ENCODE data around the gene ITSN2. TPM values are rescaled to one million over a fixed set of nuclear protein-coding genes. Genes with fewer than 3 reads are reported as not detected.

ITSN2 gene
- total RNA-seq, 1 experiment from 2014 or later = 26.5 TPM

- H2AFZ ChIP-seq (ENCODE audit: low read depth, low read length, poor library complexity, severe bottlenecking) = no peak overlapping the region
- intact Hi-C loops (cut with micrococcal nuclease) = no loop called here
- BruUV-seq (replicated peaks) = no TSS peak
- DNase-seq (ENCODE audit: low read depth, low spot score) (no peak), ATAC-seq (no peak)
- H4K20me1 ChIP-seq (ENCODE audit: insufficient read depth) = no peaks in the 10 kb centered on the region
- H3K9ac ChIP-seq (ENCODE audit: low read length) = no peak overlapping the region
- TF ChIP-seq ZNF274 (IDR thresholded peaks at IDR 0.05; ENCODE audit: low read depth, low read length) (no peak), SRF (IDR thresholded peaks at IDR 0.05; ENCODE audit: low read depth) (no peak), FOSL1 (IDR thresholded peaks at IDR 0.05; ENCODE audit: low read depth) (no peak), JUND (IDR thresholded peaks at IDR 0.05) (no peak), ATF3 (IDR thresholded peaks at IDR 0.05) (no peak), EGR1 (IDR thresholded peaks at IDR 0.05; ENCODE audit: low read depth) (no peak), CTCF (IDR thresholded peaks at IDR 0.05 in 2 of 3, conservative IDR thresholded peaks at IDR 0.05 in 1 of 3; ENCODE audit: borderline replicate concordance in 1 of 3, insufficient read depth in 1 of 3, low read depth in 2 of 3, low read length in 2 of 3) (no peak), SP1 (IDR thresholded peaks at IDR 0.05; ENCODE audit: low read depth) (no peak), CEBPB (IDR thresholded peaks at IDR 0.05; ENCODE audit: low read depth) (no peak), ZBTB33 (IDR thresholded peaks at IDR 0.05; ENCODE audit: extremely low read depth, insufficient replicate concordance, low read length) (no peak), REST (IDR thresholded peaks at IDR 0.05; ENCODE audit: low read depth) (no peak), ZFX (IDR thresholded peaks at IDR 0.05) (no peak), EZH2phosphoT487 (IDR thresholded peaks at IDR 0.05; ENCODE audit: borderline replicate concordance) (no peak), CBX3 (IDR thresholded peaks at IDR 0.05; ENCODE audit: low read depth) (no peak), SIN3A (IDR thresholded peaks at IDR 0.05; ENCODE audit: low read depth) (no peak)
- TF ChIP-seq, protein P1, sequence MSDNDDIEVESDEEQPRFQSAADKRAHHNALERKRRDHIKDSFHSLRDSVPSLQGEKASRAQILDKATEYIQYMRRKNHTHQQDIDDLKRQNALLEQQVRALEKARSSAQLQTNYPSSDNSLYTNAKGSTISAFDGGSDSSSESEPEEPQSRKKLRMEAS (IDR thresholded peaks at IDR 0.05) = no peak
- ChIA-PET POLR2A (no interaction called here), RAD21 (ENCODE audit: low non-redundant PET in 1 of 2, low total read pairs in 2 of 2, uncharacterized antibody in 2 of 2, unreplicated experiment in 2 of 2) (no interaction called here), CTCF (no interaction called here)
- H3K9me3 ChIP-seq (ENCODE audit: control insufficient read depth in 1 of 2, insufficient read depth in 1 of 2, low read depth in 1 of 2, low read length in 2 of 2) = no peaks in the 10 kb centered on the region
- H3K4me2 ChIP-seq (ENCODE audit: low read length) = no peak overlapping the region
- no peaks in the 10 kb centered on the region for H3K27me3 ChIP-seq (ENCODE audit: insufficient read depth, low read length)
- H3K79me2 ChIP-seq (ENCODE audit: insufficient read depth, low read length) = no peaks in the 10 kb centered on the region
- H3K4me1 ChIP-seq (ENCODE audit: control insufficient read depth in 1 of 2, insufficient read depth in 2 of 2, low read length in 2 of 2) = no peaks in the 10 kb centered on the region
- no peaks in the 10 kb centered on the region for H3K9me2 ChIP-seq (ENCODE audit: insufficient read depth)
- no peak overlapping the region for H3K4me3 ChIP-seq (replicated peaks in 1 of 2; ENCODE audit: low read depth in 1 of 2, low read length in 2 of 2)
- H3K27ac ChIP-seq (ENCODE audit: low read depth, low read length) = no peak overlapping the region
- H3K36me3 ChIP-seq (ENCODE audit: control insufficient read depth in 1 of 2, insufficient read depth in 2 of 2, low read length in 2 of 2) = no peaks in the 10 kb centered on the region; a peak in 1 of 4 replicates
Observed at GRCh38 chr2:24206242-24206641, 154.1 kb downstream of the ITSN2 start.

All from HCT116 (cell line).